GM10266 (cell line): Measurements from ENCODE around the gene AIMP1.

Experiments
- DNase-seq: peaks from one replicate; pipeline ENCODE4 v3.0.0; 2012; ENCODE audit errors: extremely low spot score
- TF ChIP-seq, protein P1 (sequence below): IDR thresholded peaks from 2 replicates; pipeline ENCODE4 v1.5.1; 2012; ENCODE audit warnings: mild to moderate bottlenecking, low read depth; ENCODE audit not compliant: control insufficient read depth, insufficient read depth; ENCODE audit errors: missing control alignments

The AIMP1 gene

DNA sequence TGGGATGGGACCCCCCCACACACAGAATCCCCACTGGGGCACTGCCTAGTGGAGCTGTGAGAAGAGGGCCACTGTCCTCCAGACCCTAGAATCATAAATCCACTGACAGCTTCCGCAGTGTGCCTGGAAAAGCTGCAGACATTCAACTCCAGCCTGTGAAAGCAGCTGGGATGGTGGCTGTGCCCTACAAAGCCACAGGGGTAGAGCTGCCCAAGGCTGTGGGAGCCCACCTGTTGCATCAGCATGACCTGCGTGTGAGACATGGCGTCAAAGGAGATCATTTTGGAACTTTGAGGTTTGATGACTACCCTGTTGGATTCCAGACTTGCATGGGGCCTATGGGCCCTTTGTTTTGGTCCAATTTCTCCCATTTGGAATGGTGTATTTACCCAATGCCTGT lies 22.3 kb downstream of the AIMP1 start:
- TF ChIP-seq, protein P1, sequence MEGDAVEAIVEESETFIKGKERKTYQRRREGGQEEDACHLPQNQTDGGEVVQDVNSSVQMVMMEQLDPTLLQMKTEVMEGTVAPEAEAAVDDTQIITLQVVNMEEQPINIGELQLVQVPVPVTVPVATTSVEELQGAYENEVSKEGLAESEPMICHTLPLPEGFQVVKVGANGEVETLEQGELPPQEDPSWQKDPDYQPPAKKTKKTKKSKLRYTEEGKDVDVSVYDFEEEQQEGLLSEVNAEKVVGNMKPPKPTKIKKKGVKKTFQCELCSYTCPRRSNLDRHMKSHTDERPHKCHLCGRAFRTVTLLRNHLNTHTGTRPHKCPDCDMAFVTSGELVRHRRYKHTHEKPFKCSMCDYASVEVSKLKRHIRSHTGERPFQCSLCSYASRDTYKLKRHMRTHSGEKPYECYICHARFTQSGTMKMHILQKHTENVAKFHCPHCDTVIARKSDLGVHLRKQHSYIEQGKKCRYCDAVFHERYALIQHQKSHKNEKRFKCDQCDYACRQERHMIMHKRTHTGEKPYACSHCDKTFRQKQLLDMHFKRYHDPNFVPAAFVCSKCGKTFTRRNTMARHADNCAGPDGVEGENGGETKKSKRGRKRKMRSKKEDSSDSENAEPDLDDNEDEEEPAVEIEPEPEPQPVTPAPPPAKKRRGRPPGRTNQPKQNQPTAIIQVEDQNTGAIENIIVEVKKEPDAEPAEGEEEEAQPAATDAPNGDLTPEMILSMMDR = no peak
- no peak for DNase-seq

GRCh38 chr4:106339431-106339830 lies 23.1 kb downstream of the AIMP1 start:
- TF ChIP-seq, protein P1 = no peak

DNA sequence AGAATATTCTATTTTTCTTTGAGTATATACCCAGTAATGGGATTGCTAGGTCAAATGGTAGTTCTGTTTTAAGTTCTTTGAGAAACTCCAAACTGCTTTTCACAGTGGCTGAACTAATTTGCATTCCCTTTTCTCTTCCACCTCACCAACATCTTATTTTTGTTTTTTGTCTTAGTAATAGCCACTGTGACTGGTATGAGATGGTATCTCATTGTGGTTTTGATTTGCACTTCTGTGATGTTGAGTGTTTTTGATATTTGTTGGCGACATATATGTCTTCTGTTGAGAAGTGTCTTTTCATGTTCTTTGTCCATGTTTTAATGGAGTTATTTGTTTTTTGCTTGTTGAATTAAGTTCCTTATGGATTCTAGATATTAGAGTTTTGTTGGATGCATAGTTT lies 24.4 kb downstream of the AIMP1 start:
- TF ChIP-seq, protein P1 = no peak
- no peak for DNase-seq

More at GRCh38 chr4:106339431-106339830, 23.1 kb downstream of the AIMP1 start:
- DNase-seq = no peak

DNA sequence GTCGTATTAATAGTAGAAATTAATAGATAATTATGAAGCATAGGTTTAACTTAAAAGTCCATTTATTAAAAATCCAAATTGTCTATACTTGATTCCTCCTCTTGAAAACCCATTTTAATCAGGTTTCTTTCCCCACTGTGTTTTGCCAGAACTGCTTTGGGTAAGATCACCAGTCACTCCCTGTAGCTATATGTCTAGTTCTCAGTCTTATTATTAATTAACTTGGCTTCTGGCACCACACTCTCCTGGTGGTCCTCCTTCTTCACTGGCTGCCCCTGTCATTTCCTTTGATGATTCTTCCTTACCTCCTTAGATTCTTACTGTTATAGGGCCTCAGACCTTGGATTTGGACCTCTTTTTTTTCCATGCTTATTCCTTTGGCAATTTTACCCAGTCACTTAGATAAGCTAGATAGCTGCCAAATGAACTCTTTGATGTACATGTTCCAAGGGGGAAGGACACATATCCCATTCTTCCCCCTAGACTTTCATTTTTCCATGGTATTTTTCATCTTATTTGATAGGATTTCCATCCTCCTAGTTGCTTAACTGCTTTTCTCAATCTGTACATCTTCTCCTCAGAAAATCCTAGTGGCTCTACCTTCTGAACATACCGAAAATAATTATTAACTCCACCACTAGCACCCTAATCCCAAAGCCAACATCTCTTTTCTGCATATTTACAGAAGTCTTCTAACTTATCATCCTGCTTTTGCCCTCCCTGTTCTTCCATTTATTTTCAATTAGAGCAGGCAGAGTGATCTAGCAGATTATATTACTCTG lies 27.7 kb downstream of the AIMP1 start:
- DNase-seq = no peak
- TF ChIP-seq, protein P1 = no peak

DNA sequence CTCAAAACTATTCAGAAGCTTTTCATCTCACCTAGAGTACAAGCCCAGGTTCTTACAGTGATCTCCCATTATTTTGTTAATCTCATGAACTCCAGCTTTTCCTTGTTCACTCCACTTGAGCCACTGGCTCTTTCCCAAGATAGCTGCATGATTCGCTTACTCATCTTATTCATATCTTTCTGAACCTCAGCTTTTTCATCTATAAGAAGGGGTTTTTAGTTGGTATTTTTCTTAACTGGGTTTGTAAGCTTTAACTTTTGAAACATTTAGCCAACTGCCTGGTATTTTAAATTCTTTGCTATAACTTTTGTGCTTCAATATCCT lies 28.3 kb downstream of the AIMP1 start:
- TF ChIP-seq, protein P1 = no peak
- DNase-seq = no peak

- TF ChIP-seq, protein P1 = no peak
- DNase-seq = no peak
Measured at GRCh38 chr4:106347167-106347566, 30.8 kb downstream of the AIMP1 start.

DNA sequence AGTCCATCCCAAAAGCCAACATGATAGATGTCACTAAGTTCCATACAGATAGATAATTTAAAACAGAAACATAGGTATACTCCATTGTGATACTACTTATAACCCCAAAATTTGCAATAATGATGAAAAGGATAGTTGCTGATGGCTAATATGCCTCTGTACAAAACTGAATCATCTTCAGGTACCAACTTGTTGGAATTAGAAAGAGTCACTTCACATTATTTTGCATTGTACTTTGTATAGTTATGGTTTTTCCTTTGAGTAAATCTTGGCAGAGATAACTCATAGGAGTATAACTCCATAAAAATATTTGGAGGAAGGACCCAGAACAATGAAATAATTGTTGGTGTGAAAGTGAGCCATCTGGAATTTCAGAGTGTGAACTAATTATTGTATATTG lies 34.7 kb downstream of the AIMP1 start:
- DNase-seq = no peak
- TF ChIP-seq, protein P1 = no peak
